Erythroblast (primary cell): ENCODE data around the gene APOM.

Source experiments
- GATA1 ChIP-seq: IDR thresholded peaks from 2 replicates; pipeline ENCODE4 v1.6.1; 2011; ENCODE audit warnings: low read depth, mild to moderate bottlenecking, control low read depth, low read length, moderate library complexity
- POLR2A ChIP-seq: IDR thresholded peaks from 2 replicates; pipeline ENCODE4 v1.6.1; 2011; ENCODE audit warnings: mild to moderate bottlenecking, low read length

DNA sequence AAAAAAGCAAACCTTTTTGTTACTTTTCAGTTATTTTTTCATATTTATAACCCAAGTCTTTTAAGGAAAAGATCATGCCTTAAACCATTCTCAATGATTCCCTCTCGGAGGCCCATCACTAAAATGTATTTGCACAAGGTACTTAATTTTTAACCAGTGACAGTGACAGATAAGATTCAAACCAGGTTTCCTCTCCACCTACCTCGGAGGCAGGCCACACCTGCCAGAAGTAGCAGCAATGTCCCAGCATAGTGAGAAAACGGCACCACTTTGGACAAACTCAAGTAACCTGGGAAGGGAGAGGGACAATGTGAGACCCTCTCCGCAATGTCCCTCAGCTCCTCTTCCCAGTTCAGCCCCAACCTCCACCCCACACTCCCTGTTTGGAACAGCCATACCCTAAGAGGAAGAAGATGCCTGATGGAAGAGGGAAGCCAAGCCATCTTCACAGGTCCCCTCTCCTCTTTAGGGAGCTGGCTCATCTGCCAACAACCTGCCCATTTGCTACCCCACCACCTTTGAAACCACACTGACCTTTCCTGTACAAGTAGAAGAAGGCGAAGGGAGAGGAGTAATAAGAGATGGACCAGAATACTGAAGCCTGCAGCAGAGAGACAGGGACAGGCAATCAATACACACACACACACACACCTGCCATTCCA is 45.2 kb downstream of the APOM start:
- no peak for TF ChIP-seq POLR2A
- TF ChIP-seq GATA1 = no peak
